ENCODE measurements around the gene VKORC1. TPM values are rescaled to one million over a fixed set of nuclear protein-coding genes. Genes with fewer than 3 reads are reported as not detected.

VKORC1 gene
- total and polyA plus RNA-seq, 2 of the 8 experiments (the other 6 are each of a cell fraction or from before 2014, with no cell fraction given), result 84.1 to 483 TPM

DNA sequence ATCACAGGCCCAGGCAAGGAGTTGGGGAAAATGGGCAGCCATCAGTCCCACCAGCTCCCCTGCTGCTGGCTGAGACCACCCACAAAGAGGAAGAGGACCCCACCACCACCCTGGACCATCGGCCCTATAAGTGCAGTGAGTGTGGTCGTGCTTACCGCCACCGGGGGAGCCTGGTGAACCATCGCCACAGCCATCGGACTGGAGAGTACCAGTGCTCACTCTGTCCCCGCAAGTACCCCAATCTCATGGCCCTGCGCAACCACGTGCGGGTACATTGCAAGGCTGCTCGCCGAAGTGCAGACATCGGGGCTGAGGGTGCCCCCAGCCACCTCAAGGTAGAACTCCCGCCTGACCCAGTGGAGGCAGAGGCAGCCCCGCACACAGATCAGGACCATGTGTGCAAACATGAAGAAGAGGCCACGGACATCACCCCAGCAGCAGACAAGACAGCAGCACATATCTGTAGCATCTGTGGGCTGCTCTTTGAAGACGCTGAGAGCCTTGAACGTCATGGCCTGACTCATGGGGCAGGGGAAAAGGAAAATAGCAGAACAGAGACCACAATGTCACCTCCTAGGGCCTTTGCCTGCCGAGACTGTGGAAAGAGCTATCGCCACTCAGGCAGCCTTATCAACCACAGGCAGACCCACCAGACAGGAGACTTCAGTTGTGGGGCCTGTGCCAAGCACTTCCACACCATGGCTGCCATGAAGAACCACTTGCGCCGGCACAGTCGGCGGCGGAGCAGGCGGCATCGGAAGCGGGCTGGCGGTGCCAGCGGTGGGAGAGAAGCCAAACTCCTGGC is 16.8 kb downstream of the VKORC1 start (continued):
- TF ChIP-seq, protein P1, sequence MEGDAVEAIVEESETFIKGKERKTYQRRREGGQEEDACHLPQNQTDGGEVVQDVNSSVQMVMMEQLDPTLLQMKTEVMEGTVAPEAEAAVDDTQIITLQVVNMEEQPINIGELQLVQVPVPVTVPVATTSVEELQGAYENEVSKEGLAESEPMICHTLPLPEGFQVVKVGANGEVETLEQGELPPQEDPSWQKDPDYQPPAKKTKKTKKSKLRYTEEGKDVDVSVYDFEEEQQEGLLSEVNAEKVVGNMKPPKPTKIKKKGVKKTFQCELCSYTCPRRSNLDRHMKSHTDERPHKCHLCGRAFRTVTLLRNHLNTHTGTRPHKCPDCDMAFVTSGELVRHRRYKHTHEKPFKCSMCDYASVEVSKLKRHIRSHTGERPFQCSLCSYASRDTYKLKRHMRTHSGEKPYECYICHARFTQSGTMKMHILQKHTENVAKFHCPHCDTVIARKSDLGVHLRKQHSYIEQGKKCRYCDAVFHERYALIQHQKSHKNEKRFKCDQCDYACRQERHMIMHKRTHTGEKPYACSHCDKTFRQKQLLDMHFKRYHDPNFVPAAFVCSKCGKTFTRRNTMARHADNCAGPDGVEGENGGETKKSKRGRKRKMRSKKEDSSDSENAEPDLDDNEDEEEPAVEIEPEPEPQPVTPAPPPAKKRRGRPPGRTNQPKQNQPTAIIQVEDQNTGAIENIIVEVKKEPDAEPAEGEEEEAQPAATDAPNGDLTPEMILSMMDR (IDR thresholded peaks at IDR 0.05; ENCODE audit: control extremely low read depth in 1 of 3, insufficient read depth in 1 of 3, low read depth in 1 of 3, low read length in 3 of 3), result peak in 2 of 3 experiments; percentile 30 to 34; a peak in 2 of 4 replicates
